Measurements from ENCODE around the gene COX4I1.

- no peak for TF ChIP-seq POLR2AphosphoS5 (IDR thresholded peaks at IDR 0.05; ENCODE audit: borderline replicate concordance, low read depth, low read length)
- TF ChIP-seq EZH2 (IDR thresholded peaks at IDR 0.05) = no peak
Observed at GRCh38 chr16:85856585-85856984, 57.1 kb downstream of the COX4I1 start.

Measured in SK-N-MC (cell line).